Measurements from ENCODE around the gene GALNT9.

The GALNT9 gene

DNA sequence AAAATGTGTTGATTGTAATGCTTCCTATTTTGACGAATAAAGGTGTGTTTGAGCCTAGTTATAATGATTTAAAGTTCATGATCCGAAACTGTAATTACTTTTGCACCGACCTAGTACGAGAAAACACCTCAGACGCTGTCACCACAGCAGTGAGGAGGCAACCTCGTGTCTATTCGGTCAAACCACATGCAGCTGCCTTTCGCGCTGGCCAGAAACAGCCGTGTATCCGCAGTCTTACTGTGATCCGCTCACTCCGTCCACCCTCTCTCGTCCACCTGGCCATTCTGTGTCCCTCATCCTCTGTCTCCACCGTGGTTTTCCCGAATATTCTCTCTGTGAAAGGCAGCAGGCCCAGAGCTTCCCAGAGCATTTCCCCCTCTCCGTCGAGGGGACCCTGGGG, 118.1 kb downstream of the GALNT9 start:
- Histone ChIP-seq H3K9me3 (ENCODE audit: low read length) (peaks cover 6% of the 10 kb centered on the region), H3K27me3 (ENCODE audit: insufficient read depth, low read length) (peaks cover 18% of the 10 kb centered on the region), H3K4me3 (ENCODE audit: low read length) (no peak overlapping the region), H3K36me3 (ENCODE audit: insufficient read depth, low read length) (no peaks in the 10 kb centered on the region), H3K4me1 (ENCODE audit: insufficient read depth, low read length) (no peaks in the 10 kb centered on the region), H2AFZ (ENCODE audit: low read depth, low read length) (no peak overlapping the region)

GRCh38 chr12:132210223-132211055, 119.0 kb downstream of the GALNT9 start:
- Histone ChIP-seq H3K4me3 (ENCODE audit: low read length) (no peak overlapping the region), H3K36me3 (ENCODE audit: insufficient read depth, low read length) (no peaks in the 10 kb centered on the region), H3K9me3 (ENCODE audit: low read length) (peaks cover 6% of the 10 kb centered on the region), H3K4me1 (ENCODE audit: insufficient read depth, low read length) (peaks cover 6% of the 10 kb centered on the region), H3K27me3 (ENCODE audit: insufficient read depth, low read length) (peaks cover 26% of the 10 kb centered on the region), H2AFZ (ENCODE audit: low read depth, low read length) (no peak overlapping the region)

DNA sequence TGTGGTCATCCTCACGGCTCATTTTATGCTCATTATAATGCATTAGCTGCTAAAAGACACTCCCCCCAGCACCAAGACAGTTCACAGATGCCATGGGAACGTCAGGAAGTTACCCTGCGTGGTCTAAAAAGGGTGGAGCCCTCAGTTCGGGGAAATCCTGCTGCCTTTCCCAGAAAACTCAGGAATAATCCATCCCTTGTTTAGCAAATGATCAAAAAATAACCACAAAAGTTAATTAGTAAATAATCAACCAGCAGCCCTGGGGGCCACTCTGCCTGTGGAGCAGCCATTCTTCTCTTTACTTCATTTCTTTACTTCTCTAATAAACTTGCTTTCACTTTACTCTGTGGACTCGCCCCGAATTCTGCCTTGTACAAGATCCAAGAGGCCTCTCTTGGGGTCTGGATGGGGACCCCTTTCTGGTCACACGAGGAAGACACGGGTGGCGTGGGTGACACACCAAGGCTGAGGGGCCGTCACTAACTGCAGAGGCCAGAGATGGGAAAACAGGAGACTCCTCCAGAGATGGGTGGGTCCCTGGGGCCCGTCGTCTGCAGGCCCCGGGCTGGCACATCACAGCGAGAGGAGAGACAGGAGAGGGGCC, 119.7 kb downstream of the GALNT9 start:
- peaks cover 6% of the 10 kb centered on the region for H3K9me3 ChIP-seq (ENCODE audit: low read length)
- H3K27me3 ChIP-seq (ENCODE audit: insufficient read depth, low read length), result peaks cover 33% of the 10 kb centered on the region
- H3K4me1 ChIP-seq (ENCODE audit: insufficient read depth, low read length), result peaks cover 12% of the 10 kb centered on the region
- H2AFZ ChIP-seq (ENCODE audit: low read depth, low read length), result no peak overlapping the region
- H3K4me3 ChIP-seq (ENCODE audit: low read length), result no peak overlapping the region
- no peaks in the 10 kb centered on the region for H3K36me3 ChIP-seq (ENCODE audit: insufficient read depth, low read length)

GRCh38 chr12:132208153-132208823, 121.1 kb downstream of the GALNT9 start:
- Histone ChIP-seq H3K9me3 (ENCODE audit: low read length) (peaks cover 4% of the 10 kb centered on the region), H2AFZ (ENCODE audit: low read depth, low read length) (no peak overlapping the region), H3K4me3 (ENCODE audit: low read length) (no peak overlapping the region), H3K27me3 (ENCODE audit: insufficient read depth, low read length) (peaks cover 40% of the 10 kb centered on the region), H3K36me3 (ENCODE audit: insufficient read depth, low read length) (no peaks in the 10 kb centered on the region), H3K4me1 (ENCODE audit: insufficient read depth, low read length) (peaks cover 13% of the 10 kb centered on the region)

DNA sequence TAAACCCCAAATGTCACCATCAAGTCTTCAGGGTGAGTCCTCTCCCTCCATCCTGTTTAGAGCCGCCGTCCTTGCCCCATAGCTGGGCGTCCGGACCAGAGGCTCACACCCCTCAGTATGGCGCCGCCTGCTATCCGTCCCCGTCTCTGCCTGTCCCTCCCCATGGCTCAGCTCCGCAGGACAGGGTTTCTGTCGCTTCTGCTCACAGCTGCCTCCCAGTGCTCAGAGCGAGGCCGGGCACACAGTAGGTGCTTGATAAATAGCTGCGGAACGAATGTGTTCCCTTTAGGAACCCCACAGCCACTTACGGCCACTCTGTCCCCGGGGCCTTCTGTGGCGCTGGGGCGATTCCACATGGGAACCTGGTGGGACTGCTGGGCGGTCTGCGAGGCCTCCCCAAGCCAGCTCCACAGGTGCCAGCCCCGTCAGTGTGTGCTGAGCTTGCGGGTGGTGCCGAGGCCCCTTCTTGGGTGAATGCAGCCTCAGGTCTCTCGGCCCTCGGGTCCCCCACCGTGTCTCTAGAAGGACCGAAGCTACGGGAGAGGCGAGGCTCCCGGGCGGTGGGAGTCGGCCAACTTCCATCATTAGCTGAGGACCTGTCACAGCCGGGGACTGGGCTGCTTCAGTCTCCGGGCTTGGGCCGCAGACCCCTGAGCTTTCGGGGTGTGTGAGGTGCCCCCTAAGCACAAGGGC, 122.2 kb downstream of the GALNT9 start:
- Histone ChIP-seq H3K9me3 (ENCODE audit: low read length) (peaks cover 4% of the 10 kb centered on the region), H3K4me3 (ENCODE audit: low read length) (no peak overlapping the region), H3K36me3 (ENCODE audit: insufficient read depth, low read length) (no peaks in the 10 kb centered on the region), H3K4me1 (ENCODE audit: insufficient read depth, low read length) (peaks cover 13% of the 10 kb centered on the region), H2AFZ (ENCODE audit: low read depth, low read length) (no peak overlapping the region), H3K27me3 (ENCODE audit: insufficient read depth, low read length) (peaks cover 47% of the 10 kb centered on the region)

GRCh38 chr12:132206046-132206434, 123.3 kb downstream of the GALNT9 start:
- H2AFZ ChIP-seq (ENCODE audit: low read depth, low read length), result no peak overlapping the region
- peaks cover 13% of the 10 kb centered on the region for H3K4me1 ChIP-seq (ENCODE audit: insufficient read depth, low read length)

GRCh38 chr12:132205271-132206045, 123.9 kb downstream of the GALNT9 start:
- H3K27me3 ChIP-seq (ENCODE audit: insufficient read depth, low read length), result peaks cover 59% of the 10 kb centered on the region
- H3K4me1 ChIP-seq (ENCODE audit: insufficient read depth, low read length), result peaks cover 13% of the 10 kb centered on the region
- peak overlapping the region; percentile 37 for H2AFZ ChIP-seq (ENCODE audit: low read depth, low read length)
- no peaks in the 10 kb centered on the region for H3K36me3 ChIP-seq (ENCODE audit: insufficient read depth, low read length)
- no peaks in the 10 kb centered on the region for H3K9me3 ChIP-seq (ENCODE audit: low read length)
- no peak overlapping the region for H3K4me3 ChIP-seq (ENCODE audit: low read length)

More at GRCh38 chr12:132206046-132206434, 123.3 kb downstream of the GALNT9 start:
- H3K36me3 ChIP-seq (ENCODE audit: insufficient read depth, low read length), result no peaks in the 10 kb centered on the region
- H3K4me3 ChIP-seq (ENCODE audit: low read length), result no peak overlapping the region
- no peaks in the 10 kb centered on the region for H3K9me3 ChIP-seq (ENCODE audit: low read length)
- H3K27me3 ChIP-seq (ENCODE audit: insufficient read depth, low read length), result peaks cover 53% of the 10 kb centered on the region

- H3K4me3 ChIP-seq (ENCODE audit: low read length), result no peak overlapping the region
Measured at GRCh38 chr12:132204793-132205270, 124.6 kb downstream of the GALNT9 start.

GRCh38 chr12:132204063-132204792, 125.2 kb downstream of the GALNT9 start:
- no peak overlapping the region for H2AFZ ChIP-seq (ENCODE audit: low read depth, low read length)
- no peaks in the 10 kb centered on the region for H3K9me3 ChIP-seq (ENCODE audit: low read length)
- H3K4me3 ChIP-seq (ENCODE audit: low read length), result no peak overlapping the region
- H3K4me1 ChIP-seq (ENCODE audit: insufficient read depth, low read length), result peaks cover 13% of the 10 kb centered on the region
- H3K27me3 ChIP-seq (ENCODE audit: insufficient read depth, low read length), result peaks cover 67% of the 10 kb centered on the region
- H3K36me3 ChIP-seq (ENCODE audit: insufficient read depth, low read length), result no peaks in the 10 kb centered on the region

More at GRCh38 chr12:132204793-132205270, 124.6 kb downstream of the GALNT9 start:
- Histone ChIP-seq H3K4me1 (ENCODE audit: insufficient read depth, low read length) (peaks cover 13% of the 10 kb centered on the region), H3K27me3 (ENCODE audit: insufficient read depth, low read length) (peaks cover 62% of the 10 kb centered on the region), H2AFZ (ENCODE audit: low read depth, low read length) (peak overlapping the region; percentile 37), H3K36me3 (ENCODE audit: insufficient read depth, low read length) (no peaks in the 10 kb centered on the region), H3K9me3 (ENCODE audit: low read length) (no peaks in the 10 kb centered on the region)

DNA sequence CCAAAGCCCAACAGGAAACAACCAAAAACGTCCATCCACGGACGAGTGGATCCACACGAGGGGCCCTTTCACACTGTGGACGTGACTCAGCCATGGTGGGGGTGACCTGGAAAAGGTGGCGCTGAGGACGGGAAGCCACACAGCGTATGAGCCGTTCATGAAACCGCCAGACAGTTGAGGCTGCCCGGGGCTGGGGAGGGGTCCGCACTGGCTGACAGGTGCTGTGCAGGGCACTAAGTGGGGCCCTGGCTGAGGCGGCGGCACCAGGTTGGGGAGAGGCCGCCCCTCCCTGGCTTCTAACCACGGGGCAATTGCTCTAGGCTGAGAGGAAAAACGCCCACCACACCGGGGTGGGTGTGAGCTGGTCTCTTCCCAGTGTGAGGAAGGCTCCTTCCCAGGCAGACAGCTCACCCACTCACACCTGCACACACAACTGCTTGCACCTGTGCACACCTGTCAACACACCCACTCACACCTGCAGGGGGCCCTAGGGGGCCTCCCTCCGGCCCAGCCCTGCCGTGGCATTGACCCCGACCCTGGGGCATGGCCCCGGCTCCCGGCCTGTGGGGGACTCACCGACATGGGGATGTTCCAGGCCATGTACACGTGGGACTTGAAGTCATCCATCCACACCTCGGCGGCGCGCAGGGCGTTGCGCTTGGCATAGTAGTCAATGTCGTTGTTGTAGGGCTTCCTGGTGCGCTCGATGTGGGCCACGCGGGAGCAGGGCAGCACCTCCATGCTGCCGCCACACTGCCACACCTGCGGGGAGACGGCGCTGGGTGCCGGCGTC, 126.3 kb downstream of the GALNT9 start:
- Histone ChIP-seq H3K4me1 (ENCODE audit: insufficient read depth, low read length) (peaks cover 13% of the 10 kb centered on the region), H3K4me3 (ENCODE audit: low read length) (no peak overlapping the region), H3K27me3 (ENCODE audit: insufficient read depth, low read length) (peaks cover 68% of the 10 kb centered on the region), H3K36me3 (ENCODE audit: insufficient read depth, low read length) (no peaks in the 10 kb centered on the region), H2AFZ (ENCODE audit: low read depth, low read length) (no peak overlapping the region), H3K9me3 (ENCODE audit: low read length) (no peaks in the 10 kb centered on the region)

DNA sequence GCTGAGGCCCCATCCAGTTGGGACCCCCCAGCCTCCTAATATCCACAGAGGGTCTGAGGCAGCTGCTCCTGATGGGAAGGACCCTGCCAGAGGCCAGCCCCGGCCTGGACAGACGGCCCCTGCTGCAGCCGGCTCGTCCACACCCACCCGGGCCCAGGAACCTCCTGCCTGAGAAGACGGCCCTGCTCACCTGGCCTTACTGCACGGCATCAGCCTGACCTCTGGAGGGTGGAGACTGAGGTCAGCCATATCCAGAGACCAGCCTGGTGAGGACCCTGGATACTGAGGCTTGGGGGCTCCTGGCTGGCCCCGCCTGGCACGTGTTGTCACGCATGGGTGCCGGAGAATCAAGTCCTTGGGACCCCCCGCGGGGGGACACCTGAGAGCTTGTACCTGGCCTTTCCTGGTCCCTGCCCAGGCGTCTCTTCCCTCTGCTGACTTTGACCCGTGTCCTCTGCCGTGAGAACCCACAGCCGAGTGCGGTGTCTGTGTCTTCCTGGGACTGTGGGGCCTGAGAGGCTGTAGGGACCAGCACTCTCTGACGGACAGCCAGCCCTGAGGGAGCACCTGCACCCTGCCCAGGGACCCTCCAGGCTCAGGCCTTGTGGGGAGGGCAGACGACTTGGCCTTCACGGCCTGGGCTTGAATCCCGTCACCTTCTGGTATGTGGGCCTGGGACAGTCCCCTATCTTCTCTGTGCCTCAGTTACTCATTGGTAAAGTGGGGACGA, 127.8 kb downstream of the GALNT9 start:
- no peaks in the 10 kb centered on the region for H3K9me3 ChIP-seq (ENCODE audit: low read length)
- peaks cover 64% of the 10 kb centered on the region for H3K27me3 ChIP-seq (ENCODE audit: insufficient read depth, low read length)
- H2AFZ ChIP-seq (ENCODE audit: low read depth, low read length), result no peak overlapping the region
- H3K36me3 ChIP-seq (ENCODE audit: insufficient read depth, low read length), result no peaks in the 10 kb centered on the region
- H3K4me1 ChIP-seq (ENCODE audit: insufficient read depth, low read length), result peaks cover 13% of the 10 kb centered on the region
- H3K4me3 ChIP-seq (ENCODE audit: low read length), result no peak overlapping the region

Data from neuron (in vitro differentiated cells).